K562 (cell line): ENCODE data around the gene CRLF3. TPM values are rescaled to one million over a fixed set of nuclear protein-coding genes. Genes with fewer than 3 reads are reported as not detected.

ENCODE experiments used
- ATAC-seq: fragments of 200-7000 bp; cut with Tn5 transposase; 3 replicates; pipeline ENCODE4 v1.9.1; 2020; ENCODE audit warnings: moderate library complexity
- BruUV-seq: library from RNA; stranded (reverse); fragments of 400-500 nt; replicated peaks from 2 replicates; lab custom pipeline; 2021; lab: Mats Ljungman, UMichigan
- CTCF ChIA-PET: fragments of 300-600 bp; formaldehyde crosslinking; extraction: SDS; loops from one replicate; lab custom pipeline; 2021; ENCODE audit warnings: low intra/inter-chr PET ratio; lab: Yijun Ruan, JAX
- POLR2A ChIA-PET: fragments of 300-600, 350-650 bp; sonication (Branson Sonifier 250); formaldehyde crosslinking; extraction: SDS; loops from one replicate; lab custom pipeline; 2021; ENCODE audit warnings: antibody characterized with exemption, inconsistent platforms; lab: Yijun Ruan, JAX
- DNase-seq, 4 experiments: peaks; one replicate each; pipeline versions ENCODE4 v3.0.0 to v3.0.0-alpha.2; 2011 to 2018; ENCODE audit warnings: low spot score in 3 of 4, mixed read lengths in 3 of 4; ENCODE audit errors: extremely low read depth in 1 of 4
- FAIRE-seq: peaks from 2 replicates; lab custom pipeline; 2011; peaks lifted over from hg19 to GRCh38; lab: Jason Lieb, UNC
- H2AFZ ChIP-seq: 2 replicates; pipeline ENCODE4 v1.6.0; 2011; ENCODE audit warnings: low read depth, low read length, control low read depth, inconsistent platforms
- H3K27ac ChIP-seq: fragments of 200-600 bp; 3 replicates; pipeline ENCODE4 v1.8.0; 2011; ENCODE audit warnings: low read depth, mild to moderate bottlenecking, control low read depth, inconsistent platforms, low read length, moderate library complexity, mixed read lengths; ENCODE audit errors: extremely low read depth
- H3K27me3 ChIP-seq, 2 experiments: fragments of 300-600 bp in 1 of 2; 2 replicates in 1 of 2; 3 replicates in 1 of 2; pipeline versions ENCODE4 v1.6.0 to v1.8.0; 2011; ENCODE audit warnings: inconsistent platforms in 2 of 2, low read length in 2 of 2, mild to moderate bottlenecking in 1 of 2, mixed read lengths in 1 of 2, moderate library complexity in 1 of 2; ENCODE audit not compliant: control insufficient read depth in 2 of 2, insufficient read depth in 2 of 2
- H3K36me3 ChIP-seq: fragments of 300-600 bp; 3 replicates; pipeline ENCODE4 v1.8.0; 2011; ENCODE audit warnings: mild to moderate bottlenecking, low read length, inconsistent platforms; ENCODE audit not compliant: control insufficient read depth, insufficient read depth
- H3K4me1 ChIP-seq, 2 experiments: fragments of 200-600 bp in 1 of 2; replicated peaks in 1 of 2; 2 replicates in 1 of 2; 3 replicates in 1 of 2; pipeline versions ENCODE4 v1.5.1 to v1.8.0; 2011; ENCODE audit warnings: inconsistent platforms in 2 of 2, low read length in 2 of 2, mild to moderate bottlenecking in 1 of 2, mixed read lengths in 1 of 2, moderate library complexity in 1 of 2; ENCODE audit not compliant: control insufficient read depth in 2 of 2, insufficient read depth in 2 of 2
- H3K4me2 ChIP-seq: 2 replicates; pipeline ENCODE4 v1.6.1; 2011; ENCODE audit warnings: low read length, control low read depth, inconsistent platforms, mixed read lengths; ENCODE audit not compliant: insufficient read depth
- H3K4me3 ChIP-seq: fragments of 200-600 bp; sonication (generic), shearing (Covaris generic); 2 replicates; pipeline ENCODE4 v1.5.1; 2016; ENCODE audit warnings: control low read depth, inconsistent platforms
- H3K79me2 ChIP-seq: fragments of 200-600 bp; 3 replicates; pipeline ENCODE4 v1.8.0; 2011; ENCODE audit warnings: low read length, inconsistent platforms; ENCODE audit not compliant: control insufficient read depth, insufficient read depth
- H3K9ac ChIP-seq, 2 experiments: 2 replicates each; pipeline versions ENCODE4 v1.6.0 to v1.6.1; 2011; ENCODE audit warnings: low read depth in 2 of 2, low read length in 2 of 2, control low read depth in 1 of 2, inconsistent platforms in 1 of 2, mild to moderate bottlenecking in 1 of 2, mixed read lengths in 1 of 2; ENCODE audit not compliant: insufficient read depth in 1 of 2
- H3K9me1 ChIP-seq: one replicate; pipeline ENCODE4 v1.6.0; 2011; ENCODE audit warnings: inconsistent platforms, mild to moderate bottlenecking, low read length, moderate library complexity; ENCODE audit not compliant: control insufficient read depth, insufficient read depth
- H3K9me3 ChIP-seq: replicated peaks from 2 replicates; pipeline ENCODE4 v1.5.1; 2011; ENCODE audit warnings: low read depth, low read length, inconsistent platforms; ENCODE audit not compliant: control insufficient read depth, insufficient read depth
- H4K20me1 ChIP-seq: replicated peaks from 2 replicates; pipeline ENCODE4 v1.6.1; 2011; ENCODE audit warnings: low read length, inconsistent platforms, mixed read lengths; ENCODE audit not compliant: control insufficient read depth, insufficient read depth
- BCL6 ChIP-seq: fragments of 250-450 bp; sonication (Bioruptor Pico); IDR thresholded peaks from 2 replicates; pipeline ENCODE4 v1.4.0; 2020
- BMI1 ChIP-seq: fragments of 150-350 bp; IDR thresholded peaks from 2 replicates; pipeline ENCODE4 v1.6.1; 2014; ENCODE audit warnings: low read length
- HMG20A ChIP-seq: fragments of 450-650 bp; formaldehyde crosslinking; conservative IDR thresholded peaks from 2 replicates; pipeline ENCODE4 v1.4.0; 2020; ENCODE audit warnings: mild to moderate bottlenecking, mixed read lengths
- KAT8 ChIP-seq: fragments of 450-650 bp; IDR thresholded peaks from 2 replicates; pipeline ENCODE4 v1.6.1; 2016; ENCODE audit warnings: low read depth, mild to moderate bottlenecking
- KDM1A ChIP-seq, 2 experiments: fragments of 450-650 bp; IDR thresholded peaks; 2 replicates each; pipeline ENCODE4 v1.6.1; 2016; ENCODE audit warnings: mild to moderate bottlenecking in 2 of 2
- NCOA1 ChIP-seq: fragments of 450-650 bp; IDR thresholded peaks from 2 replicates; pipeline ENCODE4 v1.6.1; 2016; ENCODE audit warnings: low read depth
- NELFE ChIP-seq: IDR thresholded peaks from 2 replicates; pipeline ENCODE4 v1.6.1; 2011; ENCODE audit warnings: mild to moderate bottlenecking; ENCODE audit not compliant: insufficient read depth, insufficient read length
- NEUROD1 ChIP-seq: fragments of 150-350 bp; IDR thresholded peaks from 2 replicates; pipeline ENCODE4 v1.6.1; 2014; ENCODE audit warnings: borderline replicate concordance, low read length, low read depth; ENCODE audit not compliant: partially characterized antibody
- NR3C1 ChIP-seq: sonication (generic); formaldehyde crosslinking; IDR thresholded peaks from 2 replicates; pipeline ENCODE4 v1.8.1; 2022; ENCODE audit warnings: missing genetic modification reagents
- PRMT5 ChIP-seq: sonication (generic); formaldehyde crosslinking; IDR thresholded peaks from 2 replicates; pipeline ENCODE4 v1.5.0; 2020; ENCODE audit warnings: missing genetic modification reagents
- SAFB ChIP-seq: fragments of 200-400 bp; formaldehyde crosslinking; IDR thresholded peaks from 2 replicates; pipeline ENCODE4 v1.6.1; 2017; ENCODE audit warnings: low read depth, low read length, borderline replicate concordance
- SMAD1 ChIP-seq: fragments of 150-350 bp; IDR thresholded peaks from 2 replicates; pipeline ENCODE4 v1.6.1; 2014; ENCODE audit warnings: low read length, low read depth; ENCODE audit not compliant: partially characterized antibody
- SMAD4 ChIP-seq: fragments of 250-450 bp; sonication (Bioruptor Pico); conservative IDR thresholded peaks from 2 replicates; pipeline ENCODE4 v1.8.0; 2021; ENCODE audit warnings: inconsistent platforms, mild to moderate bottlenecking, moderate library complexity
- THRB ChIP-seq: fragments of 450-650 bp; formaldehyde crosslinking; conservative IDR thresholded peaks from 2 replicates; pipeline ENCODE4 v1.4.0; 2022; ENCODE audit warnings: mild to moderate bottlenecking, missing genetic modification characterization
- U2AF2 ChIP-seq: fragments of 200-400 bp; formaldehyde crosslinking; optimal IDR thresholded peaks from 2 replicates; pipeline ENCODE3; 2017; ENCODE audit warnings: low read depth, mild to moderate bottlenecking, low read length
- ZNF124 ChIP-seq: sonication (generic); formaldehyde crosslinking; IDR thresholded peaks from 2 replicates; pipeline ENCODE4 v1.8.1; 2022; ENCODE audit warnings: missing genetic modification reagents
- ZNF780A ChIP-seq: fragments of 250-450 bp; sonication (Bioruptor Pico); IDR thresholded peaks from 2 replicates; pipeline ENCODE4 v1.5.0; 2021; ENCODE audit warnings: mild to moderate bottlenecking
- WGBS: fragments of 100-300 bp; shearing (Covaris generic); methylation state at CpG from one replicate; pipeline ENCODE4 v1.1.6; 2016; ENCODE audit warnings: low coverage, mixed read lengths; ENCODE audit not compliant: insufficient coverage; ENCODE audit errors: missing lambda C conversion rate; 5-methylcytosine and 5-hydroxymethylcytosine counted together
- in situ Hi-C: fragments of 300-500 bp; cut with MboI; formaldehyde crosslinking; loops from 4 replicates; pipeline ENCODE4 v1.15.0; 2018; ENCODE audit warnings: inconsistent platforms, mixed read lengths
- intact Hi-C: fragments of 100-400 bp; cut with micrococcal nuclease; formaldehyde crosslinking; loops from 2 replicates; pipeline ENCODE4 v1.14.2; 2022
- polyA plus RNA-seq, 8 experiments: library from polyadenylated mRNA; depleted of rRNA in 4 of 8; stranded (reverse) in 5 of 8; unstranded in 3 of 8; fragments of >200 nt; fragmentation: Nextera tagmentation in 2 of 8; fragmentation: Illumina TruSeq in 1 of 8; extraction: Ambion mirVana in 2 of 8; extraction: Trizol in 1 of 8; gene quantifications; 2 replicates each; pipeline versions ENCODE4 v1.2.1 to v1.2.3, GENCODE V29; 2011 to 2014; ENCODE audit warnings: inconsistent platforms in 1 of 8, missing spikeins in 1 of 8
- total RNA-seq, 7 experiments: library from RNA; depleted of rRNA in 6 of 7; stranded (reverse); fragments of >200 nt in 6 of 7; fragmentation: Illumina TruSeq in 2 of 7; extraction: Trizol in 2 of 7; gene quantifications; 2 replicates each; pipeline versions ENCODE4 v1.2.1 to v1.2.3, GENCODE V29; 2011 to 2021; ENCODE audit warnings: low replicate concordance in 1 of 7

Gene CRLF3
- total and polyA plus RNA-seq, 9 of the 15 experiments (the other 6 are each of a cell fraction or from before 2014, with no cell fraction given), result 13.2 to 55.9 (median 29.8) TPM

DNA sequence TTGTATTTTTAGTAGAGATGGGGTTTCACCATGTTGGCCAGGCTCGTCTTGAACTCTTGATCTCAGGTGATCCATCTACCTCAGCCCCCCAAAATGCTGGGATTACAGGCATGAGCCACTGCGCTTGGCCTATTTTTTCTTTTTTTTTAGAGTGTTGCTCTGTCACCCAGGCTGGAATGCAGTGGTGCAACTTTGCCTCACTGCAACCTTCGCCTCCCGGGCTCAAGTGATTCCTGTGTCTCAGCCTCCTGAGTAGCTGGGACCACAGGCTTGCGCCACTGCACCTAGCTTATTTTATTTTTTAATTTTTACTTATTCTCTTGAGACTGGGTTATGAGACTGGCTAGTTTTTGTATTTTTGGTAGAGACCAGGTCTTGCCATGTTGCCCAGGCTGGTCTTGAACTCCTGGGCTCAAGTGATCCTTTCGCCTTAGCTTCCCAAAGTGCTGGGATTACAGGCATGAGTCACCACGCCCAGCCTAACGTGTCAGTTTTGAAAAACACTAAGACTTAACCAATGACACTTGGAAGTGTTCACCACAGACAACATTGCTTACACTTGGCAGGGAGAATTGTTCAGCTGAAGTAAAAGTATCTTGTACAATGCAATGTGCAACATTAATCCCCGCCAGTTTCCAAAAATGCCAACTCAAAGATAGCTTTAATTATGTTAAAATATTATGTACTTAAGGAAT lies 34.2 kb upstream of the CRLF3 start:
- no peak overlapping the region for H3K27ac ChIP-seq
- peaks cover 79% of the 10 kb centered on the region for H3K36me3 ChIP-seq
- intact Hi-C loops (no loop called here), in situ Hi-C loops (no loop called here)
- FAIRE-seq (no peak), DNase-seq (no peak), ATAC-seq (no peak)
- H2AFZ ChIP-seq, result no peak overlapping the region
- H3K9ac ChIP-seq, result no peak overlapping the region
- TF ChIP-seq NR3C1, result no peak
- H3K9me1 ChIP-seq, result no peaks in the 10 kb centered on the region
- no peaks in the 10 kb centered on the region for H4K20me1 ChIP-seq
- ChIA-PET CTCF (no interaction called here), POLR2A (interaction anchor here (0.6 to 1.7 kb wide), 3 partner anchors 13 to 885 kb away, joined by 3 to 4 read pairs (median 4); no protein-coding TSS in a partner anchor)
- no peak overlapping the region for H3K4me3 ChIP-seq
- no peaks in the 10 kb centered on the region for H3K27me3 ChIP-seq
- H3K4me1 ChIP-seq, result no peaks in the 10 kb centered on the region
- H3K9me3 ChIP-seq, result no peaks in the 10 kb centered on the region
- H3K79me2 ChIP-seq, result no peaks in the 10 kb centered on the region
- 87% methylated on average over 9 of the region's 9 CpGs for WGBS
- no peak overlapping the region for H3K4me2 ChIP-seq
- no TSS peak for BruUV-seq

DNA sequence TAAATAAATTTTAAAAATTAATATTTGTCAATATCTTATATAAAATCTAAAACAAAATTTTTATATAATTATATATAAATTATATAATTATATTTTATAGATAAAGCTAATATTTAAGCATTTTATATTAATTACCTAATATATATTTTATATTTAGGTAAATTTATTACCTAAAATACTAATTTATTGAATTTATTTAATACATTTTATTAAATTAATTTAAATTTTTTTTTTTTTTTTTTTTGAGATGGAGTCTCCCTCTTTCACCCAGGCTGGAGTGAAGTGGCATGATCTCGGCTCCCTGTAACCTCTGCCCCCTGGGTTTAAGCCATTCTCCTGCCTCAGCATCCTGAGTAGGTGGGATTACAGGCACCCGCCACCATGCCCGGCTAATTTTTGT lies 29.7 kb upstream of the CRLF3 start:
- Histone ChIP-seq H4K20me1 (no peaks in the 10 kb centered on the region), H3K79me2 (no peaks in the 10 kb centered on the region), H3K4me3 (no peak overlapping the region), H3K9me3 (no peaks in the 10 kb centered on the region), H3K27me3 (no peaks in the 10 kb centered on the region), H3K36me3 (peaks cover 82% of the 10 kb centered on the region), H2AFZ (no peak overlapping the region), H3K27ac (no peak overlapping the region), H3K9ac (no peak overlapping the region), H3K4me1 (no peaks in the 10 kb centered on the region), H3K4me2 (no peak overlapping the region), H3K9me1 (no peaks in the 10 kb centered on the region)
- ATAC-seq (no peak), FAIRE-seq (no peak), DNase-seq (no peak)
- in situ Hi-C loops, result no loop called here
- intact Hi-C loops, result no loop called here
- ChIA-PET POLR2A (no interaction called here), CTCF (no interaction called here)
- WGBS, result 85% methylated on average over 3 of the region's 3 CpGs
- BruUV-seq, result no TSS peak
- TF ChIP-seq PRMT5 (CRISPR knock-in tag), result no peak
- no peak for TF ChIP-seq BMI1
- no peak for TF ChIP-seq ZNF780A (CRISPR knock-in tag)
- TF ChIP-seq NEUROD1, result no peak
- no peak for TF ChIP-seq NELFE
- no peak for TF ChIP-seq NCOA1
- no peak for TF ChIP-seq KDM1A (IDR thresholded peaks at IDR 0.05)
- no peak for TF ChIP-seq THRB (CRISPR knock-in tag)
- no peak for TF ChIP-seq KAT8
- TF ChIP-seq SMAD1, result no peak
- TF ChIP-seq U2AF2, result no peak
- TF ChIP-seq ZNF124, result no peak
- TF ChIP-seq HMG20A, result no peak
- TF ChIP-seq BCL6 (CRISPR knock-in tag), result no peak
- no peak for TF ChIP-seq SAFB
- no peak for TF ChIP-seq SMAD4
